ENCODE results near the gene PFDN6.
"Not testable (repeated sequence)": the region's sequence is repeated elsewhere in the genome, so short reads cannot be mapped to it uniquely, and the experiment has no call there.

The PFDN6 gene

DNA sequence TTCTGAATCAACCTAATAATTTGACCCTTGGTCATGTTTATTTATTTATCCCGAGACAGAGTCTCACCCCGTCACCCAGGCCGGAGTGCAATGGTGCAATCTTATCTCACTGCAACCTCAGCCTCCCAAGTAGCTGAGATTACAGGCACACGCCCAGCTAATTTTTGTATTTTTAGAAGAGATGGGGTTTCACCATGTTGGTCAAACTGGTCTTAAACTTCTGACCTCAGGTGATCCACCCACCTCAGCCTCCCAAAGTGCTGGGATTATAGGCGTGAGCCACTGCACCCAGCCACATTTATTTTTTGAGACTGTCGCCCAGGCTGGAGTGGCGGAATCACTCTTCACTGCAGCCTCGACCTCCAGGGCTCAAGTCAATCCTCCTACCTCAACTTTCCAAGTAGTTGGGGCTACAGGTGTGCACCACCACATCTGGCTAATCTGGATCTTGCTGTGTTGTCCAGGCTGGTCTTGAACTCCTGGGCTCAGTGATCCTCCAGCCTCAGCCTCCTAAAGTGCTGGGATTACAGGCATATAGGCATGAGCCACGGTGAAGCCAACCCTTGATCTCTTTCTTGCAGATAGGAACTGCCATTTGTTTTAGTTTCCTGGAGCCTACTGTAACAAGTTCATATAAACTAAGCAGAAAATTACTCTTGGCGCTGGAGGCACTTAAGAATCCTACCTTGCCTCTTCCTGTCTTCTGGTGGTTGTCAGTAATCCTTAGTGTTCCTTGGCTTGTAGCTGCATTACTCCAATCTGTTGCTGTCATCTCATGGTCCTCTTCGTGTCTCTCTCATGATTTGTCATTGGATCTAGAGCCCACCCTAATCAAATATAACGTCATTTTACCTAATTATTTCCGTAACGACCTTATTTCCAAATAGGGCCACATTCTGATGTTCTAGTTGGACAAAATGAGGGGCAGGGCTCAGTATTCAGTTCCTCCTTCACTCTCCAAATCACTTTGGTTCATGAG, 15.2 kb upstream of the PFDN6 start:
- DNase-seq (ENCODE audit: low spot score), result no peak

DNA sequence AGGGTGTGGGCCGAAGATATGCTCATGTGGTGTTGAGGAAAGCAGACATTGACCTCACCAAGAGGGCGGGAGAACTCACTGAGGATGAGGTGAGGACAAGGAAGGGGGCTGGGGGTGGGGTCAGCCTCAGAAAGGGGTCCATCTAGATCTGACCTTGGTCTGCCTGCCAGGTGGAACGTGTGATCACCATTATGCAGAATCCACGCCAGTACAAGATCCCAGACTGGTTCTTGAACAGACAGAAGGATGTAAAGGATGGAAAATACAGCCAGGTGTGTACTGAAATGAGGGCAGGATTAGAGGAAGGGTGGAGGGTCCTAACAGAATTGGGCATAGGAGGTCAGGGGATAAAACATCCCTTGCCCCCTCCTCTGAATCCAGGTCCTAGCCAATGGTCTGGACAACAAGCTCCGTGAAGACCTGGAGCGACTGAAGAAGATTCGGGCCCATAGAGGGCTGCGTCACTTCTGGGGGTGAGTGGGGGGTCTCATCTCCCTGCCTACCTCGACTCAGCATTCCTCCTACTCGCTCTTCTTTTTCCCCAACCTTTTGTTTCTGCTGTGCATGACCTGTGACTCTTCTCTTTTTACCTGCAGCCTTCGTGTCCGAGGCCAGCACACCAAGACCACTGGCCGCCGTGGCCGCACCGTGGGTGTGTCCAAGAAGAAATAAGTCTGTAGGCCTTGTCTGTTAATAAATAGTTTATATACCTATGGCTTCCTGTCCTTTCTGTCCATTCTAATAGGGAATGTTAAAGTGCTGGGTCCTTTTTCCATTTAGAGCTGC, 13.4 kb upstream of the PFDN6 start:
- in situ Hi-C loops (cut with MboI; ENCODE audit: low sequenced_read_pairs, unreplicated experiment); DNase-seq (ENCODE audit: low spot score): not testable (repeated sequence)

More for the DNA sequence above, 15.2 kb upstream of the PFDN6 start:
- TF ChIP-seq, protein P1, sequence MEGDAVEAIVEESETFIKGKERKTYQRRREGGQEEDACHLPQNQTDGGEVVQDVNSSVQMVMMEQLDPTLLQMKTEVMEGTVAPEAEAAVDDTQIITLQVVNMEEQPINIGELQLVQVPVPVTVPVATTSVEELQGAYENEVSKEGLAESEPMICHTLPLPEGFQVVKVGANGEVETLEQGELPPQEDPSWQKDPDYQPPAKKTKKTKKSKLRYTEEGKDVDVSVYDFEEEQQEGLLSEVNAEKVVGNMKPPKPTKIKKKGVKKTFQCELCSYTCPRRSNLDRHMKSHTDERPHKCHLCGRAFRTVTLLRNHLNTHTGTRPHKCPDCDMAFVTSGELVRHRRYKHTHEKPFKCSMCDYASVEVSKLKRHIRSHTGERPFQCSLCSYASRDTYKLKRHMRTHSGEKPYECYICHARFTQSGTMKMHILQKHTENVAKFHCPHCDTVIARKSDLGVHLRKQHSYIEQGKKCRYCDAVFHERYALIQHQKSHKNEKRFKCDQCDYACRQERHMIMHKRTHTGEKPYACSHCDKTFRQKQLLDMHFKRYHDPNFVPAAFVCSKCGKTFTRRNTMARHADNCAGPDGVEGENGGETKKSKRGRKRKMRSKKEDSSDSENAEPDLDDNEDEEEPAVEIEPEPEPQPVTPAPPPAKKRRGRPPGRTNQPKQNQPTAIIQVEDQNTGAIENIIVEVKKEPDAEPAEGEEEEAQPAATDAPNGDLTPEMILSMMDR (IDR thresholded peaks at IDR 0.05; ENCODE audit: borderline replicate concordance, control extremely low read depth, extremely low read depth, insufficient read depth, missing control alignments), result no peak
- in situ Hi-C loops (cut with MboI; ENCODE audit: low sequenced_read_pairs, unreplicated experiment), result no loop called here

DNA sequence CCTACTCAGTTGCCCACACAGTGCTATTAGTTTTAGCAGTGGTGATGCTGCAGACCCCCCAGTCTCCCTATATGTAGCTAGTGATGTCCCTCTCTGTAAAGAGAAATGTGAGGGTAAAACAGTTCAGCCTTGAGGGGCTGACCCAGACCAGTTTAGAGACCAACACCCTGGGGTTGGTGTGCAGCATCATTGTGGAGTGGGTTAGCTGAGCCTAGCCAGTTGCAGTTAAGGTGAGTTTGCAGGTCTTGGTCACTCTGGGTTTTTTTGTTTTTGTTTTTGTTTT, 12.9 kb upstream of the PFDN6 start:
- in situ Hi-C loops (cut with MboI; ENCODE audit: low sequenced_read_pairs, unreplicated experiment), result no loop called here
- TF ChIP-seq, protein P1 (IDR thresholded peaks at IDR 0.05; ENCODE audit: borderline replicate concordance, control extremely low read depth, extremely low read depth, insufficient read depth, missing control alignments), result no peak
- DNase-seq (ENCODE audit: low spot score), result no peak

DNA sequence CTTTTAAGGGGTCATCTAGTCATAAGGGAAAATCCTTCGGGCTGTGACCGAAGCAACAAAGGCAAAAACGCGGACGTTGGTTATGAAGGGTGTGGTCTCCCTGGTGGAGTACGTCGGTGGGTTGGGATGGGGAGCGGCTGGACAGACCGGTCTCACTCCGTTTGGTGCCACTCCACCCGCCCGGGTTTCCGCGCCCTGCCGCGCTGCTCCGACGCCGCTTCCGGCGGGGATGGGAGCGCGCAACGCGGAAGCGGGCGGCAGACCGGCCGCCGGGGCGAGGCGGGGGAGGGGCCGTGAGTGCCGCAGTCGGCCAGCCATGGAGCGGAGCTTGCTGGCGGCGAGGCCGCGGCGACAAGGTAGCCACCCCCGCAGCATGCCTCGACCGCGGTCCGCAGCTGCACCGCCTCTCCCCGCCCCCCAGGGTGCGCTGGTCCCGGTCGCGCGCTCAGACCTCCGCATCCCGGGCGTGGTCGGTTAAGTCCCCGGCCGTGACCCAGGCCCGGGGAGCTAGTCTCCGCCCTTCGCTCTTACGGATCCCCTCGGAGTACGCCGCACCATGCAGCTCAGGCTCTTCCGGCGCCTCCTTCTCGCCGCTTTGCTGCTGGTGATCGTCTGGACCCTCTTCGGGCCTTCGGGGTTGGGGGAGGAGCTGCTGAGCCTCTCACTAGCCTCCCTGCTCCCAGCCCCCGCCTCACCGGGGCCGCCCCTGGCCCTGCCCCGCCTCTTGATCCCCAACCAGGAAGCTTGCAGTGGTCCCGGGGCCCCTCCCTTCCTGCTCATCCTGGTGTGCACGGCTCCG, 12.3 kb upstream of the PFDN6 start, which contains the start of gene B3GALT4:
Gene B3GALT4, plus strand, starts transcription at position 260 of the 799 bp plus-strand sequence. Its CDS starts 297 bp downstream, at position 557.
- TF ChIP-seq, protein P1 (IDR thresholded peaks at IDR 0.05; ENCODE audit: borderline replicate concordance, control extremely low read depth, extremely low read depth, insufficient read depth, missing control alignments), result peak; percentile 66
- in situ Hi-C loops (cut with MboI; ENCODE audit: low sequenced_read_pairs, unreplicated experiment), result no loop called here
- peak; percentile 89 for DNase-seq (ENCODE audit: low spot score)

DNA sequence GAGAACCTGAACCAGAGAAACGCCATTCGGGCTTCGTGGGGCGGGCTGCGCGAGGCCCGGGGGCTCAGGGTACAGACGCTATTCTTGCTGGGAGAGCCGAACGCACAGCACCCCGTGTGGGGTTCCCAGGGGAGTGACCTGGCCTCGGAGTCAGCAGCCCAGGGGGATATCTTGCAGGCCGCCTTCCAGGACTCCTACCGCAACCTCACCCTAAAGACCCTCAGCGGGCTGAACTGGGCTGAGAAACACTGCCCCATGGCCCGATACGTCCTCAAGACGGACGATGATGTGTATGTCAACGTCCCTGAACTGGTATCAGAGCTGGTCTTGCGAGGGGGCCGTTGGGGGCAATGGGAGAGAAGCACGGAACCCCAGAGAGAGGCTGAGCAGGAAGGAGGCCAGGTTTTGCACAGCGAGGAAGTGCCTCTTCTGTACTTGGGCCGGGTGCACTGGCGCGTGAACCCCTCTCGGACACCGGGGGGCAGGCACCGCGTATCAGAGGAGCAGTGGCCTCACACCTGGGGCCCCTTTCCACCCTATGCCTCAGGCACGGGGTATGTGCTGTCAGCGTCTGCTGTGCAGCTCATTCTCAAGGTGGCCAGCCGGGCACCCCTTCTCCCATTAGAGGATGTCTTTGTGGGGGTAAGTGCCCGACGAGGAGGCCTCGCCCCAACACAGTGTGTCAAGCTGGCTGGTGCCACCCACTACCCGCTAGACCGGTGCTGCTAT, 11.6 kb upstream of the PFDN6 start:
- peak; percentile 62 for DNase-seq (ENCODE audit: low spot score)
- TF ChIP-seq, protein P1 (IDR thresholded peaks at IDR 0.05; ENCODE audit: borderline replicate concordance, control extremely low read depth, extremely low read depth, insufficient read depth, missing control alignments), result no peak
- in situ Hi-C loops (cut with MboI; ENCODE audit: low sequenced_read_pairs, unreplicated experiment), result no loop called here

DNA sequence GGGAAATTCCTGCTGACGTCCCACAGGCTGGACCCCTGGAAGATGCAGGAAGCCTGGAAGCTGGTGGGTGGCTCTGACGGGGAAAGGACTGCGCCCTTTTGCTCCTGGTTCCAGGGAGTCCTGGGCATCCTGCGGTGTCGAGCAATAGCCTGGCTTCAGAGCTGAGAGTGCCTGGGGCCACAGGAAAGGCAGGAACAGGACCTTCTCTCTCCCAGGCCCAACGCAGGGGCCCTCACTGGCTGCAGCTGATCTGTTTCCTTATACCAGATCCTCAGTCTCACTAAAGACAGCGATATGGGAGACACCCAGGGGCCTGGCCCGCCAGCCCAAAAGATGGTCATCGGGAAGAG, 11.0 kb upstream of the PFDN6 start:
- in situ Hi-C loops (cut with MboI; ENCODE audit: low sequenced_read_pairs, unreplicated experiment), result no loop called here
- DNase-seq (ENCODE audit: low spot score), result no peak
- TF ChIP-seq, protein P1 (IDR thresholded peaks at IDR 0.05; ENCODE audit: borderline replicate concordance, control extremely low read depth, extremely low read depth, insufficient read depth, missing control alignments), result no peak

Measured in GM13976 (cell line).